GM23338 (cell line): Measurements from ENCODE around the gene OR9Q2. TPM values are rescaled to one million over a fixed set of nuclear protein-coding genes. Genes with fewer than 3 reads are reported as not detected.
"Not testable (repeated sequence)": the region's sequence is repeated elsewhere in the genome, so short reads cannot be mapped to it uniquely, and the experiment has no call there.

Experiments
- ATAC-seq: fragments of 200-7000 bp; cut with Tn5 transposase; 3 replicates; pipeline ENCODE4 v1.9.1; 2020
- DNase-seq: peaks from one replicate; pipeline ENCODE4 v3.0.0-alpha.2; 2015; ENCODE audit warnings: low spot score
- H2AFZ ChIP-seq: fragments of 200-600 bp; sonication (generic); 2 replicates; pipeline ENCODE4 v1.8.0; 2016; ENCODE audit warnings: antibody characterized with exemption, mild to moderate bottlenecking, moderate library complexity
- H3F3A ChIP-seq: fragments of 200-600 bp; sonication (generic); replicated peaks from 2 replicates; pipeline ENCODE4 v1.8.0; 2017; ENCODE audit warnings: antibody characterized with exemption, mixed run types, low read depth
- H3K27ac ChIP-seq: fragments of 200-600 bp; sonication (generic); 2 replicates; pipeline ENCODE4 v1.6.1; 2016; ENCODE audit warnings: low read depth
- H3K27me3 ChIP-seq: fragments of 200-600 bp; sonication (generic); 2 replicates; pipeline ENCODE4 v1.8.0; 2016; ENCODE audit warnings: mild to moderate bottlenecking, mixed run types, moderate library complexity; ENCODE audit not compliant: insufficient read depth
- H3K36me3 ChIP-seq: fragments of 200-600 bp; sonication (generic); 2 replicates; pipeline ENCODE4 v1.8.0; 2016; ENCODE audit warnings: mild to moderate bottlenecking; ENCODE audit not compliant: insufficient read depth
- H3K4me1 ChIP-seq: fragments of 200-600 bp; sonication (generic); 2 replicates; pipeline ENCODE4 v1.8.0; 2016; ENCODE audit warnings: mild to moderate bottlenecking, moderate library complexity; ENCODE audit not compliant: insufficient read depth
- H3K4me2 ChIP-seq: fragments of 200-600 bp; sonication (generic); 2 replicates; pipeline ENCODE4 v1.7.1; 2017; ENCODE audit warnings: mixed run types
- H3K4me3 ChIP-seq: fragments of 200-600 bp; sonication (generic); 2 replicates; pipeline ENCODE4 v1.6.1; 2016; ENCODE audit warnings: mixed run types
- H3K79me2 ChIP-seq: fragments of 200-600 bp; sonication (generic); replicated peaks from 2 replicates; pipeline ENCODE4 v1.8.0; 2017; ENCODE audit warnings: mild to moderate bottlenecking; ENCODE audit not compliant: insufficient read depth
- H3K9me2 ChIP-seq: fragments of 200-600 bp; sonication (generic); 2 replicates; pipeline ENCODE4 v1.8.0; 2017; ENCODE audit not compliant: insufficient read depth
- H4K20me1 ChIP-seq: fragments of 200-600 bp; sonication (generic); replicated peaks from 2 replicates; pipeline ENCODE4 v1.8.0; 2017; ENCODE audit warnings: mild to moderate bottlenecking; ENCODE audit not compliant: insufficient read depth
- H3K27ac Mint-ChIP-seq: 2 replicates; pipeline ENCODE4 v1.8.0; 2020; ENCODE audit warnings: inconsistent platforms, mild to moderate bottlenecking, moderate library complexity, mixed read lengths
- H3K27me3 Mint-ChIP-seq: 3 replicates; pipeline ENCODE4 v1.8.0; 2022; ENCODE audit warnings: low read depth, mild to moderate bottlenecking, moderate library complexity, mixed read lengths, inconsistent platforms; ENCODE audit not compliant: insufficient read depth, poor library complexity
- H3K36me3 Mint-ChIP-seq: 3 replicates; pipeline ENCODE4 v1.8.0; 2021; ENCODE audit warnings: low read depth, mild to moderate bottlenecking, inconsistent platforms, moderate library complexity, mixed read lengths
- H3K4me1 Mint-ChIP-seq: 3 replicates; pipeline ENCODE4 v1.8.0; 2020; ENCODE audit warnings: mild to moderate bottlenecking, inconsistent platforms, mixed read lengths
- H3K4me3 Mint-ChIP-seq: 3 replicates; pipeline ENCODE4 v1.8.0; 2021; ENCODE audit warnings: moderate library complexity, mild to moderate bottlenecking, inconsistent platforms, mixed read lengths
- H3K9me3 Mint-ChIP-seq: 3 replicates; pipeline ENCODE4 v1.8.0; 2020; ENCODE audit warnings: moderate library complexity, mild to moderate bottlenecking, inconsistent platforms, mixed read lengths
- CREB1 ChIP-seq: fragments of 250-450 bp; sonication (Bioruptor Pico); IDR thresholded peaks from 2 replicates; pipeline ENCODE4 v1.5.0; 2020; ENCODE audit warnings: low read depth, mild to moderate bottlenecking, moderate library complexity
- CTCF ChIP-seq, 2 experiments: fragments of 200-600 bp in 1 of 2; sonication (generic) in 1 of 2; conservative IDR thresholded peaks; 2 replicates each; pipeline versions ENCODE4 v1.5.1 to v1.6.1; 2016 to 2017; ENCODE audit warnings: antibody characterized with exemption in 2 of 2, low read depth in 2 of 2, mild to moderate bottlenecking in 2 of 2, moderate library complexity in 1 of 2
- EZH2 ChIP-seq: fragments of 200-600 bp; sonication (generic); IDR thresholded peaks from one replicate; pipeline ENCODE4 v1.8.0; 2017; ENCODE audit warnings: antibody characterized with exemption, mild to moderate bottlenecking, low read depth; ENCODE audit not compliant: unreplicated experiment
- EZH2phosphoT487 ChIP-seq: fragments of 200-600 bp; sonication (generic); IDR thresholded peaks from one replicate; pipeline ENCODE4 v1.8.1; 2018; ENCODE audit warnings: antibody characterized with exemption; ENCODE audit not compliant: unreplicated experiment
- JUNB ChIP-seq: IDR thresholded peaks from one replicate; pipeline ENCODE4 v1.6.1; 2016; ENCODE audit warnings: antibody characterized with exemption; ENCODE audit not compliant: unreplicated experiment
- POLR2AphosphoS5 ChIP-seq: IDR thresholded peaks from 2 replicates; pipeline ENCODE4 v1.6.1; 2016; ENCODE audit warnings: antibody characterized with exemption, low read depth
- REST ChIP-seq: IDR thresholded peaks from one replicate; pipeline ENCODE4 v1.6.1; 2018; ENCODE audit warnings: antibody characterized with exemption; ENCODE audit not compliant: unreplicated experiment
- STAT1 ChIP-seq: IDR thresholded peaks from one replicate; pipeline ENCODE4 v1.6.1; 2016; ENCODE audit warnings: antibody characterized with exemption; ENCODE audit not compliant: unreplicated experiment
- ZNF114 ChIP-seq: fragments of 250-450 bp; sonication (Bioruptor Pico); IDR thresholded peaks from 2 replicates; pipeline ENCODE4 v1.5.0; 2020; ENCODE audit warnings: mild to moderate bottlenecking, moderate library complexity
- ZNF331 ChIP-seq: fragments of 250-450 bp; sonication (Bioruptor Pico); IDR thresholded peaks from 2 replicates; pipeline ENCODE4 v1.5.0; 2020; ENCODE audit warnings: low read depth, mild to moderate bottlenecking, moderate library complexity
- polyA plus RNA-seq: library from polyadenylated mRNA; unstranded; fragments of >200 nt; fragmentation: Nextera tagmentation; extraction: Ambion mirVana; gene quantifications from 2 replicates; pipeline ENCODE4 v1.2.1, GENCODE V29; 2016
- total RNA-seq: library from RNA; depleted of rRNA; stranded (reverse); fragments of >200 nt; shearing (Covaris generic); gene quantifications from 2 replicates; pipeline ENCODE4 v1.2.3, GENCODE V29; 2014

The OR9Q2 gene
- total and polyA plus RNA-seq, 2 experiments from 2014 or later: 0.17 TPM; not detected in 1

- Histone ChIP-seq H3K9me2 (peaks cover 34% of the 10 kb centered on the region; the same call in 1 of the 2 replicates), H3K36me3 (no peaks in the 10 kb centered on the region), H3K4me2 (no peak within 1 kb of the TSS), H2AFZ (no peak within 1 kb of the TSS), H4K20me1 (no peaks in the 10 kb centered on the region), H3K27me3 (no peaks in the 10 kb centered on the region), H3K4me3 (no peak within 1 kb of the TSS), H3K4me1 (no peaks in the 10 kb centered on the region), H3K79me2 (no peaks in the 10 kb centered on the region), H3F3A (no peaks in the 10 kb centered on the region), H3K27ac (no peak within 1 kb of the TSS)
- TF ChIP-seq EZH2 (no peak), EZH2phosphoT487 (no peak), STAT1 (no peak), POLR2AphosphoS5 (no peak), JUNB (no peak), ZNF331 (CRISPR knock-in tag) (no peak), ZNF114 (CRISPR knock-in tag) (no peak), REST (no peak)
- ATAC-seq (no peak), DNase-seq (no peak)
- Mint-ChIP-seq H3K9me3 (peaks cover 8% of the 10 kb centered on the region; the same call in 2 of the 3 replicates), H3K4me3 (no peak within 1 kb of the TSS), H3K27ac (no peak within 1 kb of the TSS), H3K4me1 (no peaks in the 10 kb centered on the region), H3K27me3 (peaks cover 1% of the 10 kb centered on the region), H3K36me3 (no peaks in the 10 kb centered on the region)
These were observed 15.2 kb downstream of the OR9Q2 start, which contains the start of gene OR1S2 for GRCh38 chr11:58204042-58204441. Gene OR1S2 (minus strand): TSS chr11:58204142. CDS start chr11:58204142, 0 bp downstream.

GRCh38 chr11:58212420-58212819 is 23.6 kb downstream of the OR9Q2 start, which contains the start of gene OR1S1:
Gene OR1S1 (plus strand): TSS chr11:58212720.
- H4K20me1 ChIP-seq, H3K79me2 ChIP-seq, H3K9me2 ChIP-seq, H3K4me1 Mint-ChIP-seq, H3K27me3 ChIP-seq, H3F3A ChIP-seq, H3K36me3 ChIP-seq, H3K27ac Mint-ChIP-seq, H2AFZ ChIP-seq, ATAC-seq, H3K27me3 Mint-ChIP-seq, H3K4me3 Mint-ChIP-seq, H3K36me3 Mint-ChIP-seq, DNase-seq, H3K27ac ChIP-seq, H3K9me3 Mint-ChIP-seq, H3K4me1 ChIP-seq, H3K4me3 ChIP-seq, H3K4me2 ChIP-seq: not testable (repeated sequence)

- Mint-ChIP-seq H3K27ac (no peak overlapping the region), H3K9me3 (no peaks in the 10 kb centered on the region), H3K4me1 (no peaks in the 10 kb centered on the region), H3K36me3 (no peaks in the 10 kb centered on the region), H3K27me3 (peaks cover 2% of the 10 kb centered on the region), H3K4me3 (no peak overlapping the region)
- no peaks in the 10 kb centered on the region for H3K79me2 ChIP-seq
- no peaks in the 10 kb centered on the region for H3K4me1 ChIP-seq
- H3K9me2 ChIP-seq: no peaks in the 10 kb centered on the region
- DNase-seq: no peak
- H3F3A ChIP-seq: no peaks in the 10 kb centered on the region
- H2AFZ ChIP-seq: no peak overlapping the region
- no peak for ATAC-seq
- no peak overlapping the region for H3K27ac ChIP-seq
- H3K36me3 ChIP-seq: no peaks in the 10 kb centered on the region
- H3K27me3 ChIP-seq: no peaks in the 10 kb centered on the region
- no peaks in the 10 kb centered on the region for H4K20me1 ChIP-seq
- no peak overlapping the region for H3K4me2 ChIP-seq
- no peak overlapping the region for H3K4me3 ChIP-seq
- no peak for TF ChIP-seq REST
- no peak for TF ChIP-seq CTCF (conservative IDR thresholded peaks at IDR 0.05; ENCODE audit: low read depth in 2 of 2)
- no peak for TF ChIP-seq CREB1
- no peak for TF ChIP-seq ZNF331 (CRISPR knock-in tag)
- no peak for TF ChIP-seq EZH2phosphoT487
- no peak for TF ChIP-seq STAT1
These were observed 27.6 kb downstream of the OR9Q2 start for GRCh38 chr11:58216476-58216875.
